CD4-positive, CD25-positive, alpha-beta regulatory T cell (primary cell): Measurements from ENCODE around the gene ARID5A. TPM values are rescaled to one million over a fixed set of nuclear protein-coding genes. Genes with fewer than 3 reads are reported as not detected.
"Not testable (repeated sequence)": the region's sequence is repeated elsewhere in the genome, so short reads cannot be mapped to it uniquely, and the experiment has no call there.

Experiments used
- ATAC-seq, 2 donors: fragments of 150-1000 bp; cut with Tn5 transposase; one replicate each; pipeline ENCODE4 v1.10.0; 2021; ENCODE audit warnings: low read depth in 2 of 2, moderate number of reproducible peaks in 2 of 2, moderate library complexity in 1 of 2
- DNase-seq, 3 donors: peaks; one replicate each; pipeline versions ENCODE4 v3.0.0 to v3.0.0-alpha.2; 2012 to 2022; ENCODE audit warnings: mixed read lengths in 1 of 3
- H3K27ac ChIP-seq: one replicate; pipeline ENCODE4 v1.7.0; 2013; ENCODE audit warnings: mild to moderate bottlenecking, low read length; ENCODE audit not compliant: insufficient read depth, poor library complexity, severe bottlenecking
- H3K27me3 ChIP-seq: one replicate; pipeline ENCODE4 v1.7.0; 2013; ENCODE audit warnings: low read length; ENCODE audit not compliant: control insufficient read depth, insufficient read depth
- H3K36me3 ChIP-seq: one replicate; pipeline ENCODE4 v1.7.0; 2013; ENCODE audit warnings: mild to moderate bottlenecking, low read length, moderate library complexity; ENCODE audit not compliant: control insufficient read depth, insufficient read depth
- H3K4me1 ChIP-seq: 2 replicates; pipeline ENCODE4 v1.7.0; 2013; ENCODE audit warnings: mild to moderate bottlenecking, low read length; ENCODE audit not compliant: insufficient read depth, control insufficient read depth, poor library complexity, severe bottlenecking
- H3K4me3 ChIP-seq: one replicate; pipeline ENCODE4 v1.7.0; 2013; ENCODE audit warnings: low read depth, mild to moderate bottlenecking, low read length, moderate library complexity
- H3K9me3 ChIP-seq, 2 experiments: 1 replicate in 1 of 2; 2 replicates in 1 of 2; pipeline ENCODE4 v1.7.0; 2013; ENCODE audit warnings: low read length in 2 of 2, mild to moderate bottlenecking in 1 of 2, moderate library complexity in 1 of 2; ENCODE audit not compliant: control insufficient read depth in 2 of 2
- H3K27ac Mint-ChIP-seq, 3 donors: one replicate each; pipeline ENCODE4 v1.8.0; 2020 to 2022; ENCODE audit warnings: mild to moderate bottlenecking in 3 of 3, mixed read lengths in 3 of 3, moderate library complexity in 2 of 3
- H3K27me3 Mint-ChIP-seq: one replicate; pipeline ENCODE4 v1.8.0; 2022; ENCODE audit warnings: mild to moderate bottlenecking, mixed read lengths
- H3K36me3 Mint-ChIP-seq: one replicate; pipeline ENCODE4 v1.8.0; 2020; ENCODE audit warnings: mixed read lengths
- H3K4me1 Mint-ChIP-seq, 4 donors: one replicate each; pipeline ENCODE4 v1.8.0; 2020 to 2022; ENCODE audit warnings: mixed read lengths in 4 of 4, mild to moderate bottlenecking in 1 of 4
- H3K4me3 Mint-ChIP-seq, 4 donors: one replicate each; pipeline ENCODE4 v1.8.0; 2020 to 2022; ENCODE audit warnings: mild to moderate bottlenecking in 4 of 4, mixed read lengths in 4 of 4, moderate library complexity in 3 of 4
- H3K9me3 Mint-ChIP-seq, 7 donors: one replicate each; pipeline ENCODE4 v1.8.0; 2020 to 2022; ENCODE audit warnings: mixed read lengths in 7 of 7, mild to moderate bottlenecking in 3 of 7, moderate library complexity in 2 of 7
- polyA plus RNA-seq, 4 donors: library from polyadenylated mRNA; unstranded; fragments of 300-500 nt; fragmentation: Illumina TruSeq; gene quantifications; one replicate each; pipeline ENCODE4 v1.2.3, GENCODE V29; 2021
- total RNA-seq: library from RNA; stranded (reverse); gene quantifications from one replicate; pipeline ENCODE4 v1.2.3, GENCODE V29; 2022

Gene ARID5A
- total and polyA plus RNA-seq, 5 donors from 2014 or later, result 63.5 to 180 (median 82.1) TPM

GRCh38 chr2:96557421-96557820, 20.9 kb downstream of the ARID5A start:
- peak overlapping the region in 1 of 3 donors; percentile 62 for H3K27ac Mint-ChIP-seq

DNA sequence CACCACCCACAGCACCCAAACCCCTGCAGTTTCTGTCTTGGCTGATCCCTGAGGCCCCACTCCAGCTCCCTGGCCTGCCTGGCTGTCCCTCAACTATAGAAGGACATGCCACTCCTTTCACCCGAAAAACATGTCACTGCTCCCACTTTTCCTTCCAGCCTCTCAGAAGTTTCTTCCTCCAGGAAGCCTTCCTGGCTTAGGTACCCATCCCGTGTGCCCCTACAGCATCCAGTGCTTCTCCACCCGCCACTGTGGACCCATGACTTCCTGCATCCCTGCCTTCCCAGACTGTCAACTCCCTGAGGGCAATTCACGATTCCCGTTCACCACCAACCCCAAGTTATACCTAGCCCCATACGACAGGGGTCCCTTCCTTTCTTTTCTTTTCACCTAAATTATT, 21.5 kb downstream of the ARID5A start:
- H3K4me3 Mint-ChIP-seq, result no peak overlapping the region
- DNase-seq (no peak), ATAC-seq (no peak)
- Histone ChIP-seq H3K27me3 (no peaks in the 10 kb centered on the region), H3K27ac (no peak overlapping the region), H3K9me3 (no peaks in the 10 kb centered on the region), H3K4me1 (peaks cover 13% of the 10 kb centered on the region), H3K4me3 (no peak overlapping the region), H3K36me3 (no peaks in the 10 kb centered on the region)
- H3K9me3 Mint-ChIP-seq, result peaks cover 0 to 1% (median 0%) of the 10 kb centered on the region in 7 donors
- no peak overlapping the region for H3K27ac Mint-ChIP-seq
- peaks cover 0 to 24% (median 8%) of the 10 kb centered on the region in 4 donors for H3K4me1 Mint-ChIP-seq
- peaks cover 3% of the 10 kb centered on the region for H3K36me3 Mint-ChIP-seq
- H3K27me3 Mint-ChIP-seq, result peaks cover 5% of the 10 kb centered on the region

More at GRCh38 chr2:96557421-96557820, 20.9 kb downstream of the ARID5A start:
- peaks cover 13% of the 10 kb centered on the region for H3K4me1 ChIP-seq
- H3K9me3 Mint-ChIP-seq, ATAC-seq, H3K4me3 ChIP-seq, H3K36me3 ChIP-seq, H3K27ac ChIP-seq, H3K36me3 Mint-ChIP-seq, H3K27me3 Mint-ChIP-seq, H3K9me3 ChIP-seq, DNase-seq, H3K27me3 ChIP-seq, H3K4me3 Mint-ChIP-seq: not testable (repeated sequence)
- peaks cover 0 to 26% (median 10%) of the 10 kb centered on the region in 4 donors for H3K4me1 Mint-ChIP-seq

DNA sequence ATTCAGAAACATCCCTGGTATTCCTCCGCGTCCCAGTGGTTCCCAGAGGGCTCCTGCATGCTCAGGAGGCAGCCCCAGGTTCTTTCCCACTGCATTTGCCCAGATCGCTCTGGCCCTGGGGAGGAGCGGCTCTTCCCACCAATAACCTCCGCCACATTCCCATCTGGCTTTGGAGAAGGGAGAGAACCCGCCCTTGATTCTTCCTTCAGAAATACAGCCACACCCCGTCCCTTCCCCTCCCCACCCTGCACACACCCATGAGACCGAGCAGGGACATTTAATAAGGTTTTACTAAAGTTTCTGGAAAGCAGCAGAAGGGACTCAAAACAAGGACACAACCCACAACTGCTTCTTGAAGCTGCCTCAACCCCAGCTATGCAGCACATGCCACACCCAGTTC, 21.9 kb downstream of the ARID5A start:
- H3K4me3 Mint-ChIP-seq, result no peak overlapping the region
- peaks cover 3% of the 10 kb centered on the region for H3K36me3 Mint-ChIP-seq
- no peaks in the 10 kb centered on the region for H3K36me3 ChIP-seq
- DNase-seq (no peak), ATAC-seq (no peak)
- no peaks in the 10 kb centered on the region for H3K27me3 ChIP-seq
- H3K4me3 ChIP-seq, result no peak overlapping the region
- H3K27ac ChIP-seq, result no peak overlapping the region
- H3K4me1 Mint-ChIP-seq, result peaks cover 0 to 21% (median 6%) of the 10 kb centered on the region in 4 donors
- peaks cover 5% of the 10 kb centered on the region for H3K27me3 Mint-ChIP-seq
- peaks cover 13% of the 10 kb centered on the region for H3K4me1 ChIP-seq
- H3K27ac Mint-ChIP-seq, result no peak overlapping the region
- H3K9me3 ChIP-seq, result no peaks in the 10 kb centered on the region
- H3K9me3 Mint-ChIP-seq, result peaks cover 0 to 1% (median 0%) of the 10 kb centered on the region in 7 donors

DNA sequence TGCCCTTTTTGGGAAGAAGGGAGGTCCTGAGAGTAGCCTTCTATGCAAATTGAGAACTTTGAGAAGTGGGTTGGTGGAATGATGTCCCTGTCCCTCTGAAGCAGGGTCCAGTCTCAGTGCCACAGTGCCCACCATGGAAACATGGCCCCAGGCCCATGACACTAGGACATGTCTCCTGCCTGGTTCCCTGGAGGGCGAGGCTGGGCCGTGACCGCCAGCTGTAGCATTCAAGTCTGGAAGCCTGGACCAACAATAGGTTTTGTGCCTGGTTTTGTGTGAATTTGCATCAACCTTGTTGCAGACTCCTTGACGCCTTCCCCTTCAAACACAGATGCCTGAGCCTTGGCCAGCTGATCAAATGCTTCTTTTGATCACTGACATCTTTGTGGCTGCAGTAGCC, 27.5 kb downstream of the ARID5A start:
- H3K36me3 ChIP-seq, result no peaks in the 10 kb centered on the region
- no peak for ATAC-seq
- Mint-ChIP-seq H3K9me3 (no peaks in the 10 kb centered on the region), H3K27me3 (peaks cover 10% of the 10 kb centered on the region), H3K4me3 (no peak overlapping the region), H3K27ac (no peak overlapping the region), H3K36me3 (peaks cover 3% of the 10 kb centered on the region), H3K4me1 (no peaks in the 10 kb centered on the region)
- H3K27me3 ChIP-seq, result no peaks in the 10 kb centered on the region
- H3K9me3 ChIP-seq, result no peaks in the 10 kb centered on the region
- DNase-seq, result no peak
- no peaks in the 10 kb centered on the region for H3K4me1 ChIP-seq
- no peak overlapping the region for H3K4me3 ChIP-seq
- no peak overlapping the region for H3K27ac ChIP-seq

DNA sequence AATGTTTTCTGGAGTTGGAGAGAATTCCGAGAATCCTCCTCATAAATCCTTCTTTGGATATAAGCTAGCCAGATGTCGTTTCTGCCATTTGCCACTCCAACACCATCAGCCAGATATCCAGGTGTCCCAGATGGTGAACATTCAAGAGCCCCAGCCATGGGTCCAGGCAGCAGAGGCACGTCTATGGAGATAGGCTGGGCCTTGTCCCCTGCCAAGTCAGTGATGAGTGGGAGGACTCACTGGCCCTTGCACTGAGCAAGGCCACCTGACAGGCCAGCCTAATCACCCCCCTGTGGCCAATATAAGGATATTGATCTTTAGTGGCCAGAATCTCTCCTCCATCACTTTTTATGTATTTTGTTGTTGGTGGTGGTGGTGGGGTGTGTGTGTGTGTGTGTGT, 28.0 kb downstream of the ARID5A start:
- no peaks in the 10 kb centered on the region for H3K4me1 ChIP-seq
- DNase-seq, result no peak

GRCh38 chr2:96565111-96565510, 28.6 kb downstream of the ARID5A start:
- Mint-ChIP-seq H3K4me1 (no peaks in the 10 kb centered on the region), H3K27ac (no peak overlapping the region), H3K36me3 (peaks cover 3% of the 10 kb centered on the region), H3K9me3 (no peaks in the 10 kb centered on the region), H3K27me3 (peaks cover 4% of the 10 kb centered on the region), H3K4me3 (no peak overlapping the region)
- H3K27ac ChIP-seq, result no peak overlapping the region
- DNase-seq (no peak), ATAC-seq (no peak)
- H3K36me3 ChIP-seq, result no peaks in the 10 kb centered on the region
- no peaks in the 10 kb centered on the region for H3K27me3 ChIP-seq
- no peak overlapping the region for H3K4me3 ChIP-seq
- H3K9me3 ChIP-seq, result no peaks in the 10 kb centered on the region
- no peaks in the 10 kb centered on the region for H3K4me1 ChIP-seq

More for the DNA sequence above, 28.0 kb downstream of the ARID5A start:
- no peaks in the 10 kb centered on the region for H3K9me3 Mint-ChIP-seq
- H3K4me1 Mint-ChIP-seq, result no peaks in the 10 kb centered on the region
- Histone ChIP-seq H3K27ac (no peak overlapping the region), H3K27me3 (no peaks in the 10 kb centered on the region), H3K36me3 (no peaks in the 10 kb centered on the region), H3K9me3 (no peaks in the 10 kb centered on the region), H3K4me3 (no peak overlapping the region)
- H3K4me3 Mint-ChIP-seq, result no peak overlapping the region
- H3K36me3 Mint-ChIP-seq, result peaks cover 3% of the 10 kb centered on the region
- no peak overlapping the region for H3K27ac Mint-ChIP-seq
- no peak for ATAC-seq
- H3K27me3 Mint-ChIP-seq, result peaks cover 6% of the 10 kb centered on the region

GRCh38 chr2:96568094-96568493, 31.5 kb downstream of the ARID5A start:
- Histone ChIP-seq H3K4me1 (no peaks in the 10 kb centered on the region), H3K36me3 (no peaks in the 10 kb centered on the region), H3K27me3 (no peaks in the 10 kb centered on the region), H3K4me3 (no peak overlapping the region), H3K9me3 (no peaks in the 10 kb centered on the region), H3K27ac (no peak overlapping the region)
- no peaks in the 10 kb centered on the region for H3K9me3 Mint-ChIP-seq
- peaks cover 4% of the 10 kb centered on the region for H3K27me3 Mint-ChIP-seq
- H3K36me3 Mint-ChIP-seq, result peaks cover 8% of the 10 kb centered on the region
- ATAC-seq (no peak), DNase-seq (no peak)
- no peaks in the 10 kb centered on the region for H3K4me1 Mint-ChIP-seq
- peak overlapping the region in 1 of 3 donors; percentile 33 for H3K27ac Mint-ChIP-seq
- H3K4me3 Mint-ChIP-seq, result no peak overlapping the region

GRCh38 chr2:96574364-96574763, 37.8 kb downstream of the ARID5A start:
- H3K27me3 Mint-ChIP-seq, result no peaks in the 10 kb centered on the region
- no peaks in the 10 kb centered on the region for H3K9me3 Mint-ChIP-seq
- ATAC-seq, result no peak

More at GRCh38 chr2:96574364-96574763, 37.8 kb downstream of the ARID5A start:
- Histone ChIP-seq H3K9me3 (no peaks in the 10 kb centered on the region), H3K4me1 (no peaks in the 10 kb centered on the region), H3K4me3 (no peak overlapping the region), H3K27me3 (no peaks in the 10 kb centered on the region), H3K27ac (no peak overlapping the region), H3K36me3 (no peaks in the 10 kb centered on the region)
- peak in 1 of 3 donors; percentile 21 for DNase-seq
- Mint-ChIP-seq H3K27ac (no peak overlapping the region), H3K4me1 (no peaks in the 10 kb centered on the region), H3K36me3 (peaks cover 11% of the 10 kb centered on the region), H3K4me3 (no peak overlapping the region)
